ENCODE measurements around the gene OR2H2. TPM values are rescaled to one million over a fixed set of nuclear protein-coding genes. Genes with fewer than 3 reads are reported as not detected.

The OR2H2 gene
- total and polyA plus RNA-seq, 2 donors (not counting 1 experiment from before 2014, with no cell fraction given) = not detected

GRCh38 chr6:29596381-29596900 lies 11.5 kb downstream of the OR2H2 start:
- Mint-ChIP-seq H3K9me3 (ENCODE audit: insufficient read depth) (no peaks in the 10 kb centered on the region), H3K4me1 (no peaks in the 10 kb centered on the region), H3K4me3 (no peak overlapping the region), H3K27me3 (peaks cover 8% of the 10 kb centered on the region), H3K27ac (no peak overlapping the region)
- Histone ChIP-seq H3K79me2 (ENCODE audit: control insufficient read depth, insufficient read depth, low read length) (no peaks in the 10 kb centered on the region), H3K27me3 (replicated peaks in 1 of 4; ENCODE audit: control extremely low read depth in 1 of 4, control insufficient read depth in 3 of 4, insufficient read depth in 4 of 4, low read length in 3 of 4) (no peaks in the 10 kb centered on the region), H3K36me3 (replicated peaks in 1 of 2; ENCODE audit: control extremely low read depth in 1 of 2, control insufficient read depth in 1 of 2, extremely low read depth in 1 of 2, insufficient read depth in 2 of 2, low read length in 1 of 2) (peaks cover 0 to 2% of the 10 kb centered on the region in 2 experiments), H3K4me2 (replicated peaks; ENCODE audit: low read depth, low read length, poor library complexity, severe bottlenecking) (no peak overlapping the region), H3K9ac (ENCODE audit: low read length) (no peak overlapping the region), H3K4me1 (ENCODE audit: control insufficient read depth in 2 of 2, insufficient read depth in 2 of 2, low read length in 2 of 2) (no peaks in the 10 kb centered on the region), H3K4me3 (ENCODE audit: control extremely low read depth in 1 of 5, extremely low read depth in 1 of 5, insufficient read depth in 1 of 5, low read depth in 2 of 5, low read length in 4 of 5) (no peak overlapping the region), H3K27ac (ENCODE audit: low read length in 2 of 2) (no peak overlapping the region), H4K20me1 (ENCODE audit: control insufficient read depth, insufficient read depth, low read length, poor library complexity, severe bottlenecking) (no peaks in the 10 kb centered on the region), H3K9me3 (ENCODE audit: control extremely low read depth in 1 of 3, control insufficient read depth in 2 of 3, insufficient read depth in 1 of 3, low read length in 2 of 3) (no peaks in the 10 kb centered on the region), H2AFZ (ENCODE audit: insufficient read depth, low read depth, low read length, poor library complexity, severe bottlenecking) (no peak overlapping the region)
- TF ChIP-seq EZH2 (IDR thresholded peaks at IDR 0.05; ENCODE audit: borderline replicate concordance, insufficient read depth, low read depth, low read length, poor library complexity, severe bottlenecking) (no peak), CTCF (IDR thresholded peaks at IDR 0.05) (no peak)
- DNase-seq = no peak
- no peak for ATAC-seq (ENCODE audit: low read depth)
- POLR2A ChIA-PET = no interaction called here
- intact Hi-C loops (cut with micrococcal nuclease) = no loop called here
- WGBS (ENCODE audit: insufficient coverage) = 100% methylated on average over 3 of the region's 6 CpGs
- CTCF ChIA-PET = interaction anchor here (1.0 to 1.6 kb wide), 3 partner anchors 8 to 53 kb away, joined by 3 to 4 read pairs (median 3); no protein-coding TSS in a partner anchor

GRCh38 chr6:29597184-29597583 lies 12.3 kb downstream of the OR2H2 start:
- H3K4me1 ChIP-seq (ENCODE audit: control insufficient read depth in 2 of 2, insufficient read depth in 2 of 2, low read length in 2 of 2) = no peaks in the 10 kb centered on the region

More at GRCh38 chr6:29597184-29597583, 12.3 kb downstream of the OR2H2 start:
- Mint-ChIP-seq H3K4me1 (no peaks in the 10 kb centered on the region), H3K27ac (no peak overlapping the region), H3K27me3 (peaks cover 6% of the 10 kb centered on the region), H3K4me3 (no peak overlapping the region), H3K9me3 (ENCODE audit: insufficient read depth) (no peaks in the 10 kb centered on the region)
- TF ChIP-seq CTCF (IDR thresholded peaks at IDR 0.05) = no peak
- TF ChIP-seq EZH2 (IDR thresholded peaks at IDR 0.05; ENCODE audit: borderline replicate concordance, insufficient read depth, low read depth, low read length, poor library complexity, severe bottlenecking) = no peak
- Histone ChIP-seq H3K4me2 (replicated peaks; ENCODE audit: low read depth, low read length, poor library complexity, severe bottlenecking) (no peak overlapping the region), H3K9me3 (ENCODE audit: control extremely low read depth in 1 of 3, control insufficient read depth in 2 of 3, insufficient read depth in 1 of 3, low read length in 2 of 3) (no peaks in the 10 kb centered on the region), H3K79me2 (ENCODE audit: control insufficient read depth, insufficient read depth, low read length) (no peaks in the 10 kb centered on the region), H3K36me3 (replicated peaks in 1 of 2; ENCODE audit: control extremely low read depth in 1 of 2, control insufficient read depth in 1 of 2, extremely low read depth in 1 of 2, insufficient read depth in 2 of 2, low read length in 1 of 2) (peaks cover 0 to 7% of the 10 kb centered on the region in 2 experiments), H3K9ac (ENCODE audit: low read length) (no peak overlapping the region), H3K4me3 (ENCODE audit: control extremely low read depth in 1 of 5, extremely low read depth in 1 of 5, insufficient read depth in 1 of 5, low read depth in 2 of 5, low read length in 4 of 5) (no peak overlapping the region), H2AFZ (ENCODE audit: insufficient read depth, low read depth, low read length, poor library complexity, severe bottlenecking) (no peak overlapping the region), H3K27me3 (replicated peaks in 1 of 4; ENCODE audit: control extremely low read depth in 1 of 4, control insufficient read depth in 3 of 4, insufficient read depth in 4 of 4, low read length in 3 of 4) (no peaks in the 10 kb centered on the region), H4K20me1 (ENCODE audit: control insufficient read depth, insufficient read depth, low read length, poor library complexity, severe bottlenecking) (no peaks in the 10 kb centered on the region), H3K27ac (ENCODE audit: low read length in 2 of 2) (no peak overlapping the region)
- no peak for DNase-seq
- no peak for ATAC-seq (ENCODE audit: low read depth)
- ChIA-PET CTCF (interaction anchor here (1.0 to 1.6 kb wide), 3 partner anchors 8 to 52 kb away, joined by 3 to 4 read pairs (median 3); no protein-coding TSS in a partner anchor), POLR2A (no interaction called here)
- intact Hi-C loops (cut with micrococcal nuclease) = no loop called here
- no CpG with 5 or more reads among the region's 2 CpGs for WGBS (ENCODE audit: insufficient coverage)

Measured in B cell (primary cell).